NK-92 (cell line): ENCODE results near the gene PSMB8.

Experiments used
- DNase-seq: peaks from one replicate; lab custom pipeline; 2025; ENCODE audit not compliant: unreplicated experiment; lab: John Stamatoyannopoulos, UW

PSMB8 gene

GRCh38 chr6:32799168-32799567 is 44.7 kb downstream of the PSMB8 start:
- no peak for DNase-seq

GRCh38 chr6:32796848-32797776 is 46.7 kb downstream of the PSMB8 start:
- DNase-seq = no peak

GRCh38 chr6:32794510-32794909 is 49.3 kb downstream of the PSMB8 start:
- no peak for DNase-seq

- no peak for DNase-seq
Measured at GRCh38 chr6:32792901-32793435, 50.9 kb downstream of the PSMB8 start.
